Neuron (in vitro differentiated cells): ENCODE results near the gene RBBP6.

Source experiments
- H2AFZ ChIP-seq: one replicate; pipeline ENCODE4 v1.6.1; 2013; ENCODE audit warnings: low read depth, mild to moderate bottlenecking, inconsistent platforms, low read length, moderate library complexity
- H3K27me3 ChIP-seq: one replicate; pipeline ENCODE4 v1.6.1; 2013; ENCODE audit warnings: low read length; ENCODE audit not compliant: insufficient read depth
- H3K36me3 ChIP-seq: one replicate; pipeline ENCODE4 v1.6.1; 2013; ENCODE audit warnings: low read length; ENCODE audit not compliant: insufficient read depth
- H3K4me1 ChIP-seq: one replicate; pipeline ENCODE4 v1.6.1; 2013; ENCODE audit warnings: low read length; ENCODE audit not compliant: insufficient read depth
- H3K4me3 ChIP-seq: 2 replicates; pipeline ENCODE4 v1.5.1; 2013; ENCODE audit warnings: mild to moderate bottlenecking, low read length, moderate library complexity
- H3K9me3 ChIP-seq: one replicate; pipeline ENCODE4 v1.6.1; 2013; ENCODE audit warnings: low read length

Gene RBBP6

GRCh38 chr16:24511174-24511573, 28.2 kb upstream of the RBBP6 start:
- Histone ChIP-seq H3K27me3 (no peaks in the 10 kb centered on the region), H3K4me3 (no peak overlapping the region), H3K36me3 (no peaks in the 10 kb centered on the region), H3K9me3 (no peaks in the 10 kb centered on the region), H3K4me1 (no peaks in the 10 kb centered on the region), H2AFZ (no peak overlapping the region)

- no peaks in the 10 kb centered on the region for H3K9me3 ChIP-seq
- no peaks in the 10 kb centered on the region for H3K4me1 ChIP-seq
- no peaks in the 10 kb centered on the region for H3K27me3 ChIP-seq
- H3K4me3 ChIP-seq, result no peak overlapping the region
- H2AFZ ChIP-seq, result no peak overlapping the region
- H3K36me3 ChIP-seq, result no peaks in the 10 kb centered on the region
Measured at GRCh38 chr16:24511792-24512191, 27.6 kb upstream of the RBBP6 start.

GRCh38 chr16:24514096-24514495, 25.3 kb upstream of the RBBP6 start:
- Histone ChIP-seq H2AFZ (no peak overlapping the region), H3K4me1 (no peaks in the 10 kb centered on the region), H3K9me3 (no peaks in the 10 kb centered on the region), H3K36me3 (no peaks in the 10 kb centered on the region), H3K4me3 (no peak overlapping the region), H3K27me3 (no peaks in the 10 kb centered on the region)

GRCh38 chr16:24515186-24515585, 24.2 kb upstream of the RBBP6 start:
- Histone ChIP-seq H3K9me3 (no peaks in the 10 kb centered on the region), H3K4me1 (no peaks in the 10 kb centered on the region), H3K36me3 (no peaks in the 10 kb centered on the region), H3K4me3 (no peak overlapping the region), H3K27me3 (no peaks in the 10 kb centered on the region), H2AFZ (no peak overlapping the region)

GRCh38 chr16:24516900-24517669, 22.3 kb upstream of the RBBP6 start:
- Histone ChIP-seq H3K4me1 (no peaks in the 10 kb centered on the region), H2AFZ (no peak overlapping the region), H3K4me3 (no peak overlapping the region), H3K36me3 (no peaks in the 10 kb centered on the region), H3K9me3 (no peaks in the 10 kb centered on the region), H3K27me3 (no peaks in the 10 kb centered on the region)

- H3K4me3 ChIP-seq, result no peak overlapping the region
- no peaks in the 10 kb centered on the region for H3K4me1 ChIP-seq
- no peaks in the 10 kb centered on the region for H3K27me3 ChIP-seq
- no peaks in the 10 kb centered on the region for H3K9me3 ChIP-seq
- no peaks in the 10 kb centered on the region for H3K36me3 ChIP-seq
- no peak overlapping the region for H2AFZ ChIP-seq
Measured at GRCh38 chr16:24518498-24518897, 20.9 kb upstream of the RBBP6 start.

GRCh38 chr16:24520983-24521382, 18.4 kb upstream of the RBBP6 start:
- H2AFZ ChIP-seq, result no peak overlapping the region
- H3K36me3 ChIP-seq, result no peaks in the 10 kb centered on the region
- H3K27me3 ChIP-seq, result no peaks in the 10 kb centered on the region
- H3K9me3 ChIP-seq, result no peaks in the 10 kb centered on the region
- H3K4me1 ChIP-seq, result no peaks in the 10 kb centered on the region
- H3K4me3 ChIP-seq, result no peak overlapping the region

GRCh38 chr16:24522751-24523150, 16.6 kb upstream of the RBBP6 start:
- H3K36me3 ChIP-seq, result no peaks in the 10 kb centered on the region
- no peaks in the 10 kb centered on the region for H3K27me3 ChIP-seq
- H2AFZ ChIP-seq, result no peak overlapping the region
- no peak overlapping the region for H3K4me3 ChIP-seq
- H3K4me1 ChIP-seq, result no peaks in the 10 kb centered on the region
- no peaks in the 10 kb centered on the region for H3K9me3 ChIP-seq

GRCh38 chr16:24523569-24523968, 15.8 kb upstream of the RBBP6 start:
- no peaks in the 10 kb centered on the region for H3K9me3 ChIP-seq
- H2AFZ ChIP-seq, result no peak overlapping the region
- H3K27me3 ChIP-seq, result no peaks in the 10 kb centered on the region
- H3K4me1 ChIP-seq, result no peaks in the 10 kb centered on the region
- no peak overlapping the region for H3K4me3 ChIP-seq
- no peaks in the 10 kb centered on the region for H3K36me3 ChIP-seq

- Histone ChIP-seq H3K9me3 (no peaks in the 10 kb centered on the region), H3K4me1 (no peaks in the 10 kb centered on the region), H2AFZ (no peak overlapping the region), H3K4me3 (no peak overlapping the region), H3K27me3 (no peaks in the 10 kb centered on the region), H3K36me3 (no peaks in the 10 kb centered on the region)
Measured at GRCh38 chr16:24524855-24525677, 14.3 kb upstream of the RBBP6 start.

GRCh38 chr16:24525970-24526559, 13.3 kb upstream of the RBBP6 start:
- H3K27me3 ChIP-seq, result no peaks in the 10 kb centered on the region
- no peak overlapping the region for H3K4me3 ChIP-seq
- no peaks in the 10 kb centered on the region for H3K36me3 ChIP-seq
- H2AFZ ChIP-seq, result no peak overlapping the region
- no peaks in the 10 kb centered on the region for H3K9me3 ChIP-seq
- no peaks in the 10 kb centered on the region for H3K4me1 ChIP-seq

GRCh38 chr16:24526701-24527495, 12.5 kb upstream of the RBBP6 start:
- Histone ChIP-seq H3K4me1 (no peaks in the 10 kb centered on the region), H2AFZ (no peak overlapping the region), H3K9me3 (no peaks in the 10 kb centered on the region), H3K27me3 (no peaks in the 10 kb centered on the region), H3K36me3 (no peaks in the 10 kb centered on the region), H3K4me3 (no peak overlapping the region)

- Histone ChIP-seq H3K27me3 (no peaks in the 10 kb centered on the region), H3K36me3 (no peaks in the 10 kb centered on the region), H3K4me1 (no peaks in the 10 kb centered on the region), H2AFZ (no peak overlapping the region), H3K9me3 (no peaks in the 10 kb centered on the region), H3K4me3 (no peak overlapping the region)
Measured at GRCh38 chr16:24531166-24531565, 8.2 kb upstream of the RBBP6 start.
